ENCODE measurements around the gene PRKAG1. TPM values are rescaled to one million over a fixed set of nuclear protein-coding genes. Genes with fewer than 3 reads are reported as not detected.
A peak's percentile ranks its signal among the peaks of the same experiment; 100 is the strongest.

The PRKAG1 gene
- polyA plus RNA-seq, 2 of the 4 experiments (the other 2 are of a cell fraction), result 40.0 to 100 TPM

DNA sequence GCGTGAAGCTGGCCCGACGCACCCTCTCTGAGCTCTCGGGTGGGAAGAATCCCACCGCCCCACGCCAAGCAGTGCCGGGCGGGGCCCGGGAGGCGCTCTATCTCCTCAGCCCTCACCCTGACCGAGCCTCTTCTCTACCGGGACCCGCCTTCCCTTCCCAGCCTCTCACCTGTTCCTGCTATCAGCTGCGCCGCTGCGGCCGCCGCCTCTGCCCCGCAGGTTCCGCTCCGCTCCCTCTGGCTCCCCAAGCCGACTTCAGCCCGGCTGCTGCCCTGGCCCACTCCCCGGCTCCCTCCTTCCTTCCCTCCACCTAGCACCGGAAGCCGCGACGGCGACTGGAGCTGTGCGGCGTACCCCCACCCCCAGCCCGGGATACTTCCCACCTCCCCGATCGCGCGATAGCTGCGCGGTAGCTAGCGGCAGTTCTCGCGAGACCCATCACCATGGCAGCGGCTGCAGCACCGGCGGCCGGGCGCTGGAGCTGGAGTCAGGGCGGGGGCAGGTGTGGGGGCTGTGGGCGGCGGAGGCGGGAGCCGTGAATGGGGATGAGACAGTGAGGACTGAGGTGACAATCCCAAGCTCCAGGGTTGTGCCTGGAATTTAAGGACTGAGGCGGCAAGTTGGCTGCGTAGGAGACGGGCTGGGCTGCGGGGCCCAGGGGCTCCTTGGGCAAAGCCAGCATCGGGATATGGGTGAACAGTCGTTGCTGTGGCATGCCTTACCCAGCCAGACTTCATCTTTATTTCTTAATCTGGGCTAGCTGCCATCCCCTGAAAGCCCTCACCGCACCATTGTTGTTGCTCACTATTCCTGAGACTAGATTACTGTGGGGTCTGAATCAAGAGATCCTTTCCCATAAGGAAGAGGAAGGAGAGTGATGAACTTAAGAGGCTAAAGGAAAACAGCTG lies 61.2 kb downstream of the PRKAG1 start, which contains the start of gene ARF3 (continued):
- TF ChIP-seq REST (IDR thresholded peaks at IDR 0.05) (peak; percentile 100), RARB (CRISPR knock-in tag; IDR thresholded peaks at IDR 0.05) (no peak), KDM5A (IDR thresholded peaks at IDR 0.05) (0 out of 2 replicates have a peak, but pooled peaks have one; percentile 26), FOXS1 (CRISPR knock-in tag; IDR thresholded peaks at IDR 0.05) (no peak), TFCP2L1 (CRISPR knock-in tag; IDR thresholded peaks at IDR 0.05) (no peak), GATA3 (IDR thresholded peaks at IDR 0.05; ENCODE audit: borderline replicate concordance) (peak; percentile 93), ELK1 (IDR thresholded peaks at IDR 0.05; ENCODE audit: low read depth, low read length) (no peak), RCOR1 (IDR thresholded peaks at IDR 0.05; ENCODE audit: low read depth, low read length) (no peak), JUNB (IDR thresholded peaks at IDR 0.05) (no peak), MYC (IDR thresholded peaks at IDR 0.05; ENCODE audit: borderline replicate concordance, low read length) (no peak), POLR2AphosphoS2 (conservative IDR thresholded peaks at IDR 0.05; ENCODE audit: low read length) (no peak), EHMT2 (IDR thresholded peaks at IDR 0.05; ENCODE audit: low read depth) (no peak), NFE2L2 (conservative IDR thresholded peaks at IDR 0.05; ENCODE audit: low read length) (no peak), ZSCAN20 (CRISPR knock-in tag; IDR thresholded peaks at IDR 0.05) (no peak), ZC3H11A (IDR thresholded peaks at IDR 0.05) (no peak), ZFP36 (IDR thresholded peaks at IDR 0.05; ENCODE audit: borderline replicate concordance, partially characterized antibody) (no peak), HOXB13 (CRISPR knock-in tag; IDR thresholded peaks at IDR 0.05; ENCODE audit: low read depth) (no peak), TP53 (CRISPR knock-in tag; IDR thresholded peaks at IDR 0.05) (no peak), HDAC2 (IDR thresholded peaks at IDR 0.05) (no peak), HOXA7 (CRISPR knock-in tag; IDR thresholded peaks at IDR 0.05) (no peak), MAZ (IDR thresholded peaks at IDR 0.05; ENCODE audit: borderline replicate concordance, low read depth, low read length) (no peak; the same call in 1 of the 2 replicates), RNF2 (IDR thresholded peaks at IDR 0.05; ENCODE audit: borderline replicate concordance, low read depth) (no peak), HEYL (CRISPR knock-in tag; IDR thresholded peaks at IDR 0.05) (no peak), CTCF (IDR thresholded peaks at IDR 0.05) (no peak)
- TF ChIP-seq, protein P1, sequence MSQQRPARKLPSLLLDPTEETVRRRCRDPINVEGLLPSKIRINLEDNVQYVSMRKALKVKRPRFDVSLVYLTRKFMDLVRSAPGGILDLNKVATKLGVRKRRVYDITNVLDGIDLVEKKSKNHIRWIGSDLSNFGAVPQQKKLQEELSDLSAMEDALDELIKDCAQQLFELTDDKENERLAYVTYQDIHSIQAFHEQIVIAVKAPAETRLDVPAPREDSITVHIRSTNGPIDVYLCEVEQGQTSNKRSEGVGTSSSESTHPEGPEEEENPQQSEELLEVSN (IDR thresholded peaks at IDR 0.05; ENCODE audit: borderline replicate concordance, low read depth), result peak; percentile 35

Data from A549 (cell line).